ENCODE results near the gene SMIM20. TPM values are rescaled to one million over a fixed set of nuclear protein-coding genes. Genes with fewer than 3 reads are reported as not detected.

Gene SMIM20
- total and polyA plus RNA-seq, 12 donors: 22.9 to 80.5 (median 40.6) TPM

DNA sequence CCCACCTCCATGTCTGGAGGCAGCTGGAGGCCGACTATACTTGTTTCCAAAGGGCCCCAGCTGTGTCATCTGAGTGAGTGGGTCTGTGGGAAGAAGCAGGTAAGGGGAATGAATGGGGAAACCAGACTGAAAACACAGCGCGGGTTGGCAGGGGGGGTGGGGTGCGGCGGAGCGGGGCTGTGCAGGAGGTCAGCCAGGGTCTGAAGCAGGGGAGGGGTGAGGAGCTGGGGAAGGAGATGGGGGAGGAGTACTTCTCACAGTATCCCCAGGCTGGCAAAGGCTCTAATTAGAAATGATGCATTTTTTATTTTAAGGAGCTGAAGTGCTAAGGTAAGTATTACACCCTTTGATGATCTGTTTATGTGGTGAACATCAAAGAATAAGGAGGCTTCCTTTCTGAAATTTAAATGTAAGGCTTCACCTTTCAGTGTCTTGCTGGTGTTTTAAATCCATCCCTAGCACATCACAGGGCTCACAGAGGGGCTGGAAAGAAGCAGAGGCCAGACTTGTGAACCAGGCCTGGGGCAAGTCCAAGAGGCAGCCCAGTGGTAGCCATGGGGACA lies 37.5 kb downstream of the SMIM20 start:
- no peaks in the 10 kb centered on the region for H3K9me3 ChIP-seq (replicated peaks in 1 of 3)
- DNase-seq: no peak
- H3K4me3 ChIP-seq: no peak overlapping the region
- H3K27me3 ChIP-seq: peaks cover 3% of the 10 kb centered on the region
- WGBS, 4 donors: 58 to 69% (median 63%) methylated on average over 6 of the region's 6 CpGs
- no peak for TF ChIP-seq POLR2A (IDR thresholded peaks at IDR 0.05)
- TF ChIP-seq, protein P1, sequence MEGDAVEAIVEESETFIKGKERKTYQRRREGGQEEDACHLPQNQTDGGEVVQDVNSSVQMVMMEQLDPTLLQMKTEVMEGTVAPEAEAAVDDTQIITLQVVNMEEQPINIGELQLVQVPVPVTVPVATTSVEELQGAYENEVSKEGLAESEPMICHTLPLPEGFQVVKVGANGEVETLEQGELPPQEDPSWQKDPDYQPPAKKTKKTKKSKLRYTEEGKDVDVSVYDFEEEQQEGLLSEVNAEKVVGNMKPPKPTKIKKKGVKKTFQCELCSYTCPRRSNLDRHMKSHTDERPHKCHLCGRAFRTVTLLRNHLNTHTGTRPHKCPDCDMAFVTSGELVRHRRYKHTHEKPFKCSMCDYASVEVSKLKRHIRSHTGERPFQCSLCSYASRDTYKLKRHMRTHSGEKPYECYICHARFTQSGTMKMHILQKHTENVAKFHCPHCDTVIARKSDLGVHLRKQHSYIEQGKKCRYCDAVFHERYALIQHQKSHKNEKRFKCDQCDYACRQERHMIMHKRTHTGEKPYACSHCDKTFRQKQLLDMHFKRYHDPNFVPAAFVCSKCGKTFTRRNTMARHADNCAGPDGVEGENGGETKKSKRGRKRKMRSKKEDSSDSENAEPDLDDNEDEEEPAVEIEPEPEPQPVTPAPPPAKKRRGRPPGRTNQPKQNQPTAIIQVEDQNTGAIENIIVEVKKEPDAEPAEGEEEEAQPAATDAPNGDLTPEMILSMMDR (IDR thresholded peaks at IDR 0.05): no peak
- intact Hi-C loops (cut with DNase I): no loop called here
- H3K36me3 ChIP-seq (replicated peaks in 1 of 2): no peaks in the 10 kb centered on the region
- H3K27ac ChIP-seq: no peak overlapping the region
- H3K4me1 ChIP-seq (replicated peaks in 1 of 2): no peaks in the 10 kb centered on the region

DNA sequence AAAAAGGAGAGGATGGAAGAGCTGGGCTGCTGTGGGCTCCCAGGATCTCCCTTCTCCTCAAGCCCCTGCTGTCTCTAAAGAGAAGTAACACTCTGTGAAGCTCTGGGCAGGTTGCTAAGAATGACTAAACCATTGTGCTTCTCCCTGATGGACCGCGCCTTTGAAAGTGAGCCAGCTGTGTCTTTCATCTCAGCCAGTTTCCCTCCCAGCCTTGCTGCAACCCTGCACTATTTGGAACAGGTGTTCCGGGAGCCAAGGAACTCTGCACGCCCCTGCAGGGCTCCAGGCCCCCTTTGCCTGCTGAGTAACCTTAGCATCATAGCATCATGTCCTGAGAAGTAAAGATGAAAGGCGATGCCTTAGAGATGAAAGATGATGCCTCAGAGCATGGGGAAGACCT lies 39.7 kb downstream of the SMIM20 start:
- Histone ChIP-seq H3K27ac (no peak overlapping the region), H3K4me1 (replicated peaks in 1 of 2) (no peaks in the 10 kb centered on the region), H3K9me3 (replicated peaks in 1 of 3) (no peaks in the 10 kb centered on the region), H3K27me3 (no peaks in the 10 kb centered on the region), H3K4me3 (no peak overlapping the region), H3K36me3 (replicated peaks in 1 of 2) (no peaks in the 10 kb centered on the region)
- WGBS, 4 donors: 61 to 73% (median 68%) methylated on average over 5 of the region's 5 CpGs
- no peak for TF ChIP-seq POLR2A (IDR thresholded peaks at IDR 0.05)
- TF ChIP-seq, protein P1 (IDR thresholded peaks at IDR 0.05): no peak
- intact Hi-C loops (cut with DNase I): no loop called here
- no peak for DNase-seq

GRCh38 chr4:25954293-25954904 lies 40.4 kb downstream of the SMIM20 start:
- intact Hi-C loops (cut with DNase I): no loop called here
- no peaks in the 10 kb centered on the region for H3K36me3 ChIP-seq (replicated peaks in 1 of 2)
- no peak for DNase-seq
- no peaks in the 10 kb centered on the region for H3K27me3 ChIP-seq
- WGBS, 4 donors: 75 to 90% (median 83%) methylated on average over 14 of the region's 14 CpGs
- TF ChIP-seq, protein P1 (IDR thresholded peaks at IDR 0.05): no peak
- no peak for TF ChIP-seq POLR2A (IDR thresholded peaks at IDR 0.05)
- H3K4me1 ChIP-seq (replicated peaks in 1 of 2): no peaks in the 10 kb centered on the region
- H3K4me3 ChIP-seq: no peak overlapping the region
- no peaks in the 10 kb centered on the region for H3K9me3 ChIP-seq (replicated peaks in 1 of 3)
- no peak overlapping the region for H3K27ac ChIP-seq

GRCh38 chr4:25955705-25956104 lies 41.7 kb downstream of the SMIM20 start:
- H3K4me3 ChIP-seq: no peak overlapping the region
- DNase-seq: no peak
- H3K27ac ChIP-seq: no peak overlapping the region
- no peak for TF ChIP-seq POLR2A (IDR thresholded peaks at IDR 0.05)
- TF ChIP-seq, protein P1 (IDR thresholded peaks at IDR 0.05): no peak
- H3K27me3 ChIP-seq: no peaks in the 10 kb centered on the region
- intact Hi-C loops (cut with DNase I): no loop called here
- WGBS, 4 donors: 51 to 66% (median 56%) methylated on average over 4 of the region's 4 CpGs
- H3K36me3 ChIP-seq (replicated peaks in 1 of 2): no peaks in the 10 kb centered on the region
- H3K4me1 ChIP-seq (replicated peaks in 1 of 2): no peaks in the 10 kb centered on the region
- H3K9me3 ChIP-seq (replicated peaks in 1 of 3): no peaks in the 10 kb centered on the region

Measured in adrenal gland (tissue), 12 donors.